Occipital lobe (tissue), 2 donors: Measurements from ENCODE around the gene CROCC2. TPM values are rescaled to one million over a fixed set of nuclear protein-coding genes. Genes with fewer than 3 reads are reported as not detected.

Experiments
- DNase-seq: peaks from one replicate; lab custom pipeline; 2025; lab: John Stamatoyannopoulos, UW
- total RNA-seq: library from RNA; depleted of rRNA; stranded (reverse); fragments of >200 nt; gene quantifications from one replicate; pipeline ENCODE4 v1.2.3, GENCODE V29; 2014

Gene CROCC2
- total RNA-seq, 1 donor from 2014 or later, result under 0.01 TPM

- DNase-seq, result no peak
These were observed 14.4 kb upstream of the CROCC2 start for GRCh38 chr2:240891492-240892340.

GRCh38 chr2:240892356-240892755 is 13.8 kb upstream of the CROCC2 start:
- DNase-seq, result no peak

- no peak for DNase-seq
These were observed 13.2 kb upstream of the CROCC2 start for GRCh38 chr2:240892925-240893324.

GRCh38 chr2:240893363-240893844 is 12.7 kb upstream of the CROCC2 start:
- DNase-seq, result no peak

GRCh38 chr2:240894006-240894405 is 12.1 kb upstream of the CROCC2 start:
- no peak for DNase-seq

GRCh38 chr2:240894836-240895558 is 11.1 kb upstream of the CROCC2 start:
- DNase-seq, result no peak

GRCh38 chr2:240895656-240896388 is 10.3 kb upstream of the CROCC2 start, which contains the start of gene MAB21L4:
Gene MAB21L4 (minus strand): TSS chr2:240896156. CDS start chr2:240895997, 159 bp downstream.
- no peak for DNase-seq

- no peak for DNase-seq
These were observed 9.7 kb upstream of the CROCC2 start for GRCh38 chr2:240896394-240896793.

GRCh38 chr2:240896871-240897692 is 9.1 kb upstream of the CROCC2 start:
- DNase-seq, result no peak

- DNase-seq, result no peak
These were observed 7.9 kb upstream of the CROCC2 start for GRCh38 chr2:240898108-240898730.

GRCh38 chr2:240898731-240899467 is 7.2 kb upstream of the CROCC2 start:
- DNase-seq, result peak; percentile 26

GRCh38 chr2:240899468-240899865 is 6.7 kb upstream of the CROCC2 start:
- DNase-seq, result no peak

- no peak for DNase-seq
These were observed 5.8 kb upstream of the CROCC2 start for GRCh38 chr2:240900141-240900860.

- DNase-seq, result no peak
These were observed 4.0 kb upstream of the CROCC2 start for GRCh38 chr2:240901986-240902614.

- DNase-seq, result no peak
These were observed 3.5 kb upstream of the CROCC2 start for GRCh38 chr2:240902615-240903041.

- DNase-seq, result no peak
These were observed 2.7 kb upstream of the CROCC2 start for GRCh38 chr2:240903191-240904060.
